ENCODE data around the gene AP1S1.
A peak's percentile ranks its signal among the peaks of the same experiment; 100 is the strongest.

AP1S1 gene

GRCh38 chr7:101169838-101170551 is 15.7 kb downstream of the AP1S1 start:
- Mint-ChIP-seq H3K4me3 (peak overlapping the region; percentile 77), H3K27ac (peak overlapping the region; percentile 68), H3K36me3 (no peaks in the 10 kb centered on the region), H3K27me3 (peaks cover 47% of the 10 kb centered on the region), H3K4me1 (ENCODE audit: low read depth) (peaks cover 73% of the 10 kb centered on the region), H3K9me3 (ENCODE audit: low read depth) (no peaks in the 10 kb centered on the region)

- Mint-ChIP-seq H3K4me3 (peak overlapping the region; percentile 67), H3K4me1 (ENCODE audit: low read depth) (peaks cover 65% of the 10 kb centered on the region), H3K9me3 (ENCODE audit: low read depth) (no peaks in the 10 kb centered on the region), H3K27ac (no peak overlapping the region), H3K27me3 (peaks cover 51% of the 10 kb centered on the region), H3K36me3 (no peaks in the 10 kb centered on the region)
Observed at GRCh38 chr7:101170617-101171441, 16.6 kb downstream of the AP1S1 start.

GRCh38 chr7:101171442-101171837 is 17.2 kb downstream of the AP1S1 start:
- no peak overlapping the region for H3K27ac Mint-ChIP-seq
- peak overlapping the region; percentile 67 for H3K4me3 Mint-ChIP-seq
- no peaks in the 10 kb centered on the region for H3K36me3 Mint-ChIP-seq
- peaks cover 50% of the 10 kb centered on the region for H3K27me3 Mint-ChIP-seq
- no peaks in the 10 kb centered on the region for H3K9me3 Mint-ChIP-seq (ENCODE audit: low read depth)
- peaks cover 60% of the 10 kb centered on the region for H3K4me1 Mint-ChIP-seq (ENCODE audit: low read depth)

GRCh38 chr7:101172005-101172853 is 18.0 kb downstream of the AP1S1 start:
- Mint-ChIP-seq H3K27ac (no peak overlapping the region), H3K4me1 (ENCODE audit: low read depth) (peaks cover 55% of the 10 kb centered on the region), H3K4me3 (peak overlapping the region; percentile 49), H3K27me3 (peaks cover 53% of the 10 kb centered on the region), H3K36me3 (no peaks in the 10 kb centered on the region), H3K9me3 (ENCODE audit: low read depth) (no peaks in the 10 kb centered on the region)

GRCh38 chr7:101172854-101173751 is 18.8 kb downstream of the AP1S1 start:
- H3K9me3 Mint-ChIP-seq (ENCODE audit: low read depth), result no peaks in the 10 kb centered on the region

GRCh38 chr7:101173752-101174244 is 19.5 kb downstream of the AP1S1 start:
- Mint-ChIP-seq H3K4me3 (peak overlapping the region; percentile 69), H3K4me1 (ENCODE audit: low read depth) (peaks cover 46% of the 10 kb centered on the region), H3K27ac (no peak overlapping the region)

More at GRCh38 chr7:101172854-101173751, 18.8 kb downstream of the AP1S1 start:
- Mint-ChIP-seq H3K4me3 (peak overlapping the region; percentile 44), H3K27ac (no peak overlapping the region), H3K27me3 (peaks cover 58% of the 10 kb centered on the region), H3K36me3 (no peaks in the 10 kb centered on the region), H3K4me1 (ENCODE audit: low read depth) (peaks cover 52% of the 10 kb centered on the region)

GRCh38 chr7:101174322-101174854 is 20.1 kb downstream of the AP1S1 start:
- Mint-ChIP-seq H3K27ac (no peak overlapping the region), H3K9me3 (ENCODE audit: low read depth) (no peaks in the 10 kb centered on the region), H3K4me1 (ENCODE audit: low read depth) (peaks cover 45% of the 10 kb centered on the region), H3K27me3 (peaks cover 51% of the 10 kb centered on the region), H3K4me3 (peak overlapping the region; percentile 69), H3K36me3 (no peaks in the 10 kb centered on the region)

More at GRCh38 chr7:101173752-101174244, 19.5 kb downstream of the AP1S1 start:
- Mint-ChIP-seq H3K36me3 (no peaks in the 10 kb centered on the region), H3K27me3 (peaks cover 55% of the 10 kb centered on the region), H3K9me3 (ENCODE audit: low read depth) (no peaks in the 10 kb centered on the region)

- H3K27me3 Mint-ChIP-seq, result peaks cover 46% of the 10 kb centered on the region
- H3K4me3 Mint-ChIP-seq, result no peak overlapping the region
- no peaks in the 10 kb centered on the region for H3K9me3 Mint-ChIP-seq (ENCODE audit: low read depth)
- peaks cover 36% of the 10 kb centered on the region for H3K4me1 Mint-ChIP-seq (ENCODE audit: low read depth)
- no peak overlapping the region for H3K27ac Mint-ChIP-seq
- peaks cover under 1% of the 10 kb centered on the region for H3K36me3 Mint-ChIP-seq
Observed at GRCh38 chr7:101175664-101176063, 21.4 kb downstream of the AP1S1 start.

- no peaks in the 10 kb centered on the region for H3K9me3 Mint-ChIP-seq (ENCODE audit: low read depth)
- peaks cover 48% of the 10 kb centered on the region for H3K27me3 Mint-ChIP-seq
- peaks cover 29% of the 10 kb centered on the region for H3K4me1 Mint-ChIP-seq (ENCODE audit: low read depth)
Observed at GRCh38 chr7:101177644-101178043, 23.4 kb downstream of the AP1S1 start.

GRCh38 chr7:101179117-101179516 is 24.8 kb downstream of the AP1S1 start:
- H3K9me3 Mint-ChIP-seq (ENCODE audit: low read depth), result no peaks in the 10 kb centered on the region
- peaks cover 44% of the 10 kb centered on the region for H3K27me3 Mint-ChIP-seq
- H3K36me3 Mint-ChIP-seq, result peaks cover 2% of the 10 kb centered on the region
- peak overlapping the region; percentile 58 for H3K4me3 Mint-ChIP-seq
- H3K27ac Mint-ChIP-seq, result no peak overlapping the region
- peaks cover 21% of the 10 kb centered on the region for H3K4me1 Mint-ChIP-seq (ENCODE audit: low read depth)

More at GRCh38 chr7:101177644-101178043, 23.4 kb downstream of the AP1S1 start:
- Mint-ChIP-seq H3K36me3 (peaks cover 2% of the 10 kb centered on the region), H3K27ac (no peak overlapping the region), H3K4me3 (no peak overlapping the region)

GRCh38 chr7:101179713-101180112 is 25.4 kb downstream of the AP1S1 start:
- Mint-ChIP-seq H3K4me3 (no peak overlapping the region), H3K27me3 (peaks cover 43% of the 10 kb centered on the region), H3K9me3 (ENCODE audit: low read depth) (no peaks in the 10 kb centered on the region), H3K27ac (no peak overlapping the region), H3K4me1 (ENCODE audit: low read depth) (peaks cover 16% of the 10 kb centered on the region), H3K36me3 (peaks cover 2% of the 10 kb centered on the region)

- H3K4me3 Mint-ChIP-seq, result peak within 1 kb of the TSS; percentile 64
- H3K27ac Mint-ChIP-seq, result no peak within 1 kb of the TSS
- H3K9me3 Mint-ChIP-seq (ENCODE audit: low read depth), result no peaks in the 10 kb centered on the region
- H3K36me3 Mint-ChIP-seq, result peaks cover 2% of the 10 kb centered on the region
- peaks cover 40% of the 10 kb centered on the region for H3K27me3 Mint-ChIP-seq
- peaks cover 15% of the 10 kb centered on the region for H3K4me1 Mint-ChIP-seq (ENCODE audit: low read depth)
Observed at GRCh38 chr7:101180130-101180755, 26.0 kb downstream of the AP1S1 start, which contains the start of gene NAT16. Gene NAT16 (minus strand): TSS chr7:101180293. CDS start chr7:101174807, 5,486 bp downstream.

GRCh38 chr7:101185258-101185839 is 31.1 kb downstream of the AP1S1 start:
- peaks cover 10% of the 10 kb centered on the region for H3K4me1 Mint-ChIP-seq (ENCODE audit: low read depth)
- H3K9me3 Mint-ChIP-seq (ENCODE audit: low read depth), result no peaks in the 10 kb centered on the region
- no peak overlapping the region for H3K4me3 Mint-ChIP-seq
- no peak overlapping the region for H3K27ac Mint-ChIP-seq
- H3K36me3 Mint-ChIP-seq, result peaks cover 2% of the 10 kb centered on the region
- peaks cover 23% of the 10 kb centered on the region for H3K27me3 Mint-ChIP-seq

Data from activated naive CD8-positive, alpha-beta T cell (primary cell).